ENCODE measurements around the gene PPIP5K1.

The PPIP5K1 gene

GRCh38 chr15:43527802-43528541 is 62.0 kb downstream of the PPIP5K1 start:
- no peak overlapping the region for H3K27ac ChIP-seq
- TF ChIP-seq ZFX (IDR thresholded peaks at IDR 0.05) (no peak), CTCF (conservative IDR thresholded peaks at IDR 0.05) (no peak)

GRCh38 chr15:43527016-43527801 is 62.8 kb downstream of the PPIP5K1 start:
- TF ChIP-seq ZFX (IDR thresholded peaks at IDR 0.05) (no peak), CTCF (conservative IDR thresholded peaks at IDR 0.05) (no peak)
- no peak overlapping the region for H3K27ac ChIP-seq

- TF ChIP-seq CTCF (conservative IDR thresholded peaks at IDR 0.05) (no peak), ZFX (IDR thresholded peaks at IDR 0.05) (no peak)
- no peak overlapping the region for H3K27ac ChIP-seq
Observed at GRCh38 chr15:43526261-43526930, 63.6 kb downstream of the PPIP5K1 start.

- no peak overlapping the region for H3K27ac ChIP-seq
- no peak for TF ChIP-seq CTCF (conservative IDR thresholded peaks at IDR 0.05)
- no peak for TF ChIP-seq ZFX (IDR thresholded peaks at IDR 0.05)
Observed at GRCh38 chr15:43525131-43525530, 64.9 kb downstream of the PPIP5K1 start.

- TF ChIP-seq CTCF (conservative IDR thresholded peaks at IDR 0.05) (no peak), ZFX (IDR thresholded peaks at IDR 0.05) (no peak)
- no peak overlapping the region for H3K27ac ChIP-seq
Observed at GRCh38 chr15:43524254-43524845, 65.7 kb downstream of the PPIP5K1 start.

- TF ChIP-seq ZFX (IDR thresholded peaks at IDR 0.05) (no peak), CTCF (conservative IDR thresholded peaks at IDR 0.05) (no peak)
- H3K27ac ChIP-seq = no peak overlapping the region
Observed at GRCh38 chr15:43523646-43524045, 66.4 kb downstream of the PPIP5K1 start.
